Stomach (tissue), 9 donors: ENCODE results near the gene ADI1. TPM values are rescaled to one million over a fixed set of nuclear protein-coding genes. Genes with fewer than 3 reads are reported as not detected.

Source experiments
- DNase-seq, 2 donors: peaks; one replicate each; pipeline versions ENCODE4 v3.0.0 to v3.0.0-alpha.2; 2013 to 2019
- H3K27ac ChIP-seq, 5 donors: fragments of 200-600 bp in 4 of 5; sonication (generic) in 4 of 5; one replicate each; pipeline ENCODE4 v1.5.1; 2013 to 2019; ENCODE audit warnings: mild to moderate bottlenecking in 1 of 5, moderate library complexity in 1 of 5
- H3K27me3 ChIP-seq, 3 donors: fragments of 200-600 bp; sonication (generic); one replicate each; pipeline ENCODE4 v1.5.1; 2017 to 2019; ENCODE audit warnings: mixed run types in 1 of 3
- H3K36me3 ChIP-seq, 4 donors: fragments of 200-600 bp; sonication (generic); 1 replicate in 3 of 4; 2 replicates in 1 of 4; pipeline ENCODE4 v1.5.1; 2016 to 2019
- H3K4me1 ChIP-seq, 4 donors: fragments of 200-600 bp; sonication (generic); one replicate each; pipeline ENCODE4 v1.5.1; 2016 to 2019
- H3K4me3 ChIP-seq, 4 donors: fragments of 200-600 bp; sonication (generic) in 3 of 4; one replicate each; pipeline ENCODE4 v1.5.1; 2016 to 2019; ENCODE audit warnings: mild to moderate bottlenecking in 1 of 4
- H3K9me3 ChIP-seq, 4 donors: fragments of 200-600 bp; sonication (generic); one replicate each; pipeline ENCODE4 v1.5.1; 2016 to 2019
- CTCF ChIP-seq, 7 experiments: fragments of 450-650 bp in 4 of 7; fragments of 200-600 bp in 3 of 7; sonication (generic) in 3 of 7; IDR thresholded peaks; one replicate each; pipeline ENCODE4 v1.5.1; 2016 to 2019; ENCODE audit warnings: antibody characterized with exemption in 7 of 7, control low read depth in 2 of 7, mild to moderate bottlenecking in 1 of 7
- EP300 ChIP-seq: sonication (generic); formaldehyde crosslinking; IDR thresholded peaks from one replicate; pipeline ENCODE4 v1.6.1; 2017; ENCODE audit warnings: antibody characterized with exemption
- POLR2A ChIP-seq, 4 donors: fragments of 450-650 bp; IDR thresholded peaks; one replicate each; pipeline ENCODE4 v1.6.1; 2016; ENCODE audit warnings: antibody characterized with exemption in 4 of 4, control low read depth in 2 of 4, mild to moderate bottlenecking in 1 of 4, moderate library complexity in 1 of 4
- POLR2AphosphoS5 ChIP-seq, 3 donors: sonication (generic); formaldehyde crosslinking; IDR thresholded peaks; one replicate each; pipeline ENCODE4 v1.6.1; 2016; ENCODE audit warnings: antibody characterized with exemption in 3 of 3
- WGBS, 5 donors: extraction: QIAGEN DNeasy Blood & Tissue Kit in 3 of 5; methylation state at CpG; one replicate each; pipeline versions ENCODE4 v1.1.5 to v1.1.7; 2013 to 2018; 5-methylcytosine and 5-hydroxymethylcytosine counted together
- intact Hi-C: fragments of 100-400 bp; cut with DNase I; formaldehyde crosslinking; loops from one replicate; pipeline ENCODE4 v1.15.1; 2023; ENCODE audit warnings: low total_unique reads
- polyA plus RNA-seq, 3 donors: library from polyadenylated mRNA; stranded (reverse); fragments of 200-250 nt; gene quantifications; one replicate each; pipeline ENCODE4 v1.2.3, GENCODE V29; 2013
- total RNA-seq, 5 donors: library from RNA; depleted of rRNA; stranded (reverse); fragments of >200 nt; gene quantifications; one replicate each; pipeline versions ENCODE4 v1.1.0 to v1.2.3, GENCODE V29; 2014 to 2016
- donor health status: healthy with polysubstance abuse.
- donor health status: Bipolar disorder and iron deficiency.
- donor health status: healthy.

The ADI1 gene
- total and polyA plus RNA-seq, 8 donors = 25.1 to 124 (median 67.5) TPM

DNA sequence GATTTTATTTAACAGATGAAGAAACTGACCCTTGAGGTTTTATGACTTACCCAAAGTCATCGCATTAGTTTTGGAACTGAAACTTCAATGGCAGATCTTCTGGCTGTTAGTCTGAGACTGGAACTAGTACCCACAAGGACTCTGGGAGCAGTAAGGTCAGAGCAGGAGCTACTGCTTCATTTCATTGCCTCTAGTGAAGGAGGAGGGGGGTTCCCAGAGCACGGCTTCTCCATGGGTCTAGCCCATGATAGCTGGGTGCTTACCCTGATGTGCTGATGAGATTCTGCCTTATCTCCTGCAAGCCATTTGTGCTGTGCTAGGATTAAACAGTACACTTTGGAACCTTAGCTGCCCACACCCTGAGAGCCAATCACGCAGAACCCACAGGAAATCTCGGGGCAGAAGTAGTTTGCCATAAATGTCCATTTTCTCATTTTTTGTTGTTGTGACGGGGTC lies 44.2 kb upstream of the ADI1 start:
- H3K4me3 ChIP-seq = no peak overlapping the region
- no peaks in the 10 kb centered on the region for H3K9me3 ChIP-seq
- TF ChIP-seq CTCF (IDR thresholded peaks at IDR 0.05) (no peak), POLR2AphosphoS5 (IDR thresholded peaks at IDR 0.05) (no peak), EP300 (no peak), POLR2A (IDR thresholded peaks at IDR 0.05) (no peak)
- no peaks in the 10 kb centered on the region for H3K36me3 ChIP-seq
- DNase-seq = no peak
- no peaks in the 10 kb centered on the region for H3K27me3 ChIP-seq
- peaks cover 6 to 9% (median 8%) of the 10 kb centered on the region in 4 donors for H3K4me1 ChIP-seq
- no peak overlapping the region for H3K27ac ChIP-seq
- intact Hi-C loops = no loop called here
- 83 to 91% (median 90%) methylated on average over 5 of the region's 5 CpGs for WGBS, 5 donors

- intact Hi-C loops = no loop called here
- Histone ChIP-seq H3K4me3 (peak within 1 kb of the TSS; percentile 90 to 97 (median 95)), H3K9me3 (no peaks in the 10 kb centered on the region), H3K27me3 (no peaks in the 10 kb centered on the region), H3K27ac (peak within 1 kb of the TSS; percentile 93 to 97 (median 96)), H3K36me3 (peaks cover 6 to 34% (median 33%) of the 10 kb centered on the region in 4 donors), H3K4me1 (peaks cover 11 to 24% (median 21%) of the 10 kb centered on the region in 4 donors)
- DNase-seq = peak; percentile 99
- TF ChIP-seq EP300 (peak; percentile 41), CTCF (IDR thresholded peaks at IDR 0.05) (peak in 1 of 7 experiments; percentile 13), POLR2A (IDR thresholded peaks at IDR 0.05) (peak in 2 of 4 donors; percentile 59 to 86), POLR2AphosphoS5 (IDR thresholded peaks at IDR 0.05) (peak; percentile 98 to 99 (median 99))
- 0 to 1% (median 0%) methylated on average over 48 to 67 of the region's 67 CpGs for WGBS, 5 donors
These were observed 39.1 kb upstream of the ADI1 start, which contains the start of gene RNASEH1 for GRCh38 chr2:3558205-3559014. TSS of gene RNASEH1 (minus strand) at chr2:3558333. CDS start at chr2:3558260, 73 bp downstream.

DNA sequence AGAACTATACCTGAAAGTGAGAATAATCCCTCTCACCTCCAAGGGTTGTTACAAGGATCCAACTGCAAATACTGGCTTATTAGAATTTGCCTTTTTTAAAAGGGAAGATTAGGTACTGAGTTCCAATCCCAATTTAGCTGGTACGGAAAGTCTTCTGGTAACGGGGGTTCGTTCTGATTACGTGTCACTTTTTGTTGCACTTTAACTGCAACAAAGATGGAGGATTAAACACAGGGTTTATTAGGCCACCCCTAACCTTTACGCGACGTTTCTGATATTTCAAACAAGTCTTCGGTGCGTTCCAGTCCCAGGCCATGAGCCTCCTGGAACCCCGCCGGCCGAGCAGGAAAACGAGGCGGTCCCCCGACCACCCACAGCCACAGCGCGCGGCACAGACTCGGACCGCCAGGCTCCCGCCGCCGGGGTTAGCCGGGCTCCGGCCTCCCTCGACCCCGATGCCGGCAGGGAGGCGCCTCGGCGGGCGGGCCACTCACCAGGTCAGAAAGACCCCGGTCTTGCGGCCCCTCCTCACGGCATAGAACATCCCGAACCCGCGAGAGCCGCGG lies 38.4 kb upstream of the ADI1 start:
- peak overlapping the region; percentile 90 to 97 (median 95) for H3K4me3 ChIP-seq
- no peak for TF ChIP-seq POLR2AphosphoS5 (IDR thresholded peaks at IDR 0.05)
- TF ChIP-seq POLR2A (IDR thresholded peaks at IDR 0.05) = no peak
- no peak for TF ChIP-seq CTCF (IDR thresholded peaks at IDR 0.05)
- TF ChIP-seq EP300 = no peak
- peaks cover 6 to 41% (median 40%) of the 10 kb centered on the region in 4 donors for H3K36me3 ChIP-seq
- H3K9me3 ChIP-seq = no peaks in the 10 kb centered on the region
- intact Hi-C loops = no loop called here
- no peak for DNase-seq
- peak overlapping the region; percentile 93 to 97 (median 96) for H3K27ac ChIP-seq
- peaks cover 11 to 24% (median 21%) of the 10 kb centered on the region in 4 donors for H3K4me1 ChIP-seq
- 0 to 1% (median 0%) methylated on average over 33 to 40 of the region's 40 CpGs for WGBS, 5 donors
- no peaks in the 10 kb centered on the region for H3K27me3 ChIP-seq

GRCh38 chr2:3553946-3554345 lies 34.6 kb upstream of the ADI1 start:
- Histone ChIP-seq H3K27me3 (no peaks in the 10 kb centered on the region), H3K4me3 (no peak overlapping the region), H3K27ac (no peak overlapping the region), H3K4me1 (peaks cover 9 to 19% (median 16%) of the 10 kb centered on the region in 4 donors), H3K9me3 (no peaks in the 10 kb centered on the region), H3K36me3 (peaks cover 25 to 78% (median 76%) of the 10 kb centered on the region in 4 donors)
- intact Hi-C loops = no loop called here
- TF ChIP-seq POLR2A (IDR thresholded peaks at IDR 0.05) (no peak), CTCF (IDR thresholded peaks at IDR 0.05) (no peak), POLR2AphosphoS5 (IDR thresholded peaks at IDR 0.05) (no peak)
- DNase-seq = no peak
- WGBS, 5 donors = 90 to 93% (median 91%) methylated on average over 10 of the region's 10 CpGs
